ENCODE data around the gene ZMYM2. TPM values are rescaled to one million over a fixed set of nuclear protein-coding genes. Genes with fewer than 3 reads are reported as not detected.
A peak's percentile ranks its signal among the peaks of the same experiment; 100 is the strongest.

Gene ZMYM2
- total RNA-seq, 1 experiment from 2014 or later = 159 TPM

DNA sequence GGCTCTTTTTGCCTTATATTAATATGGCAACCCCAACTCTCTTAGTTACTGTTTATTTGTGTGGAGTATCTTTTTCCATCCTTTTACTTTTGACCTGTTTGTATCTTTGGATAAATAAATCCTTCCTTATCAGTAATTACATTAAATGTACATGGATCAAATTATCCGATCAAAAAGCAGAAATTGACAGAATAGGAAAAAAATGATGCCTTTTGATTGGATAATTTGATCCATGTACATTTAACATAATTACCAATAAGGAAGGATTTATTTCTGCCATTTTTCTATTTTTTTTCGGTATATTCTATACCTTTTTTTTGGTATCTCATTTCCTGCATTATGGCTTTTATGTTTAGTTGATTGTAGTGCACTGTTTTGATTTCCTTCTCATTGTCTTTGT is 57.2 kb downstream of the ZMYM2 start (continued):
- TF ChIP-seq, protein P1, sequence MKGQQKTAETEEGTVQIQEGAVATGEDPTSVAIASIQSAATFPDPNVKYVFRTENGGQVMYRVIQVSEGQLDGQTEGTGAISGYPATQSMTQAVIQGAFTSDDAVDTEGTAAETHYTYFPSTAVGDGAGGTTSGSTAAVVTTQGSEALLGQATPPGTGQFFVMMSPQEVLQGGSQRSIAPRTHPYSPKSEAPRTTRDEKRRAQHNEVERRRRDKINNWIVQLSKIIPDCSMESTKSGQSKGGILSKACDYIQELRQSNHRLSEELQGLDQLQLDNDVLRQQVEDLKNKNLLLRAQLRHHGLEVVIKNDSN (CRISPR knock-in tag; IDR thresholded peaks at IDR 0.05) = no peak
- no peak for TF ChIP-seq ZNF263 (CRISPR knock-in tag; IDR thresholded peaks at IDR 0.05; ENCODE audit: low read depth)
- no peak for TF ChIP-seq ETV6 (CRISPR knock-in tag; IDR thresholded peaks at IDR 0.05)
- no peak for TF ChIP-seq NFE2L1 (CRISPR knock-in tag; IDR thresholded peaks at IDR 0.05)
- TF ChIP-seq, protein P2, sequence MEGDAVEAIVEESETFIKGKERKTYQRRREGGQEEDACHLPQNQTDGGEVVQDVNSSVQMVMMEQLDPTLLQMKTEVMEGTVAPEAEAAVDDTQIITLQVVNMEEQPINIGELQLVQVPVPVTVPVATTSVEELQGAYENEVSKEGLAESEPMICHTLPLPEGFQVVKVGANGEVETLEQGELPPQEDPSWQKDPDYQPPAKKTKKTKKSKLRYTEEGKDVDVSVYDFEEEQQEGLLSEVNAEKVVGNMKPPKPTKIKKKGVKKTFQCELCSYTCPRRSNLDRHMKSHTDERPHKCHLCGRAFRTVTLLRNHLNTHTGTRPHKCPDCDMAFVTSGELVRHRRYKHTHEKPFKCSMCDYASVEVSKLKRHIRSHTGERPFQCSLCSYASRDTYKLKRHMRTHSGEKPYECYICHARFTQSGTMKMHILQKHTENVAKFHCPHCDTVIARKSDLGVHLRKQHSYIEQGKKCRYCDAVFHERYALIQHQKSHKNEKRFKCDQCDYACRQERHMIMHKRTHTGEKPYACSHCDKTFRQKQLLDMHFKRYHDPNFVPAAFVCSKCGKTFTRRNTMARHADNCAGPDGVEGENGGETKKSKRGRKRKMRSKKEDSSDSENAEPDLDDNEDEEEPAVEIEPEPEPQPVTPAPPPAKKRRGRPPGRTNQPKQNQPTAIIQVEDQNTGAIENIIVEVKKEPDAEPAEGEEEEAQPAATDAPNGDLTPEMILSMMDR (IDR thresholded peaks at IDR 0.05) = no peak
- TF ChIP-seq SMAD3 (CRISPR knock-in tag; IDR thresholded peaks at IDR 0.05; ENCODE audit: borderline replicate concordance) = no peak
- no peak for TF ChIP-seq SMAD4 (CRISPR knock-in tag; IDR thresholded peaks at IDR 0.05)
- TF ChIP-seq, protein P3, sequence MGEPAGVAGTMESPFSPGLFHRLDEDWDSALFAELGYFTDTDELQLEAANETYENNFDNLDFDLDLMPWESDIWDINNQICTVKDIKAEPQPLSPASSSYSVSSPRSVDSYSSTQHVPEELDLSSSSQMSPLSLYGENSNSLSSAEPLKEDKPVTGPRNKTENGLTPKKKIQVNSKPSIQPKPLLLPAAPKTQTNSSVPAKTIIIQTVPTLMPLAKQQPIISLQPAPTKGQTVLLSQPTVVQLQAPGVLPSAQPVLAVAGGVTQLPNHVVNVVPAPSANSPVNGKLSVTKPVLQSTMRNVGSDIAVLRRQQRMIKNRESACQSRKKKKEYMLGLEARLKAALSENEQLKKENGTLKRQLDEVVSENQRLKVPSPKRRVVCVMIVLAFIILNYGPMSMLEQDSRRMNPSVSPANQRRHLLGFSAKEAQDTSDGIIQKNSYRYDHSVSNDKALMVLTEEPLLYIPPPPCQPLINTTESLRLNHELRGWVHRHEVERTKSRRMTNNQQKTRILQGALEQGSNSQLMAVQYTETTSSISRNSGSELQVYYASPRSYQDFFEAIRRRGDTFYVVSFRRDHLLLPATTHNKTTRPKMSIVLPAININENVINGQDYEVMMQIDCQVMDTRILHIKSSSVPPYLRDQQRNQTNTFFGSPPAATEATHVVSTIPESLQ (CRISPR knock-in tag; IDR thresholded peaks at IDR 0.05) = no peak
- TF ChIP-seq FOXJ3 (CRISPR knock-in tag; IDR thresholded peaks at IDR 0.05; ENCODE audit: borderline replicate concordance) = no peak

DNA sequence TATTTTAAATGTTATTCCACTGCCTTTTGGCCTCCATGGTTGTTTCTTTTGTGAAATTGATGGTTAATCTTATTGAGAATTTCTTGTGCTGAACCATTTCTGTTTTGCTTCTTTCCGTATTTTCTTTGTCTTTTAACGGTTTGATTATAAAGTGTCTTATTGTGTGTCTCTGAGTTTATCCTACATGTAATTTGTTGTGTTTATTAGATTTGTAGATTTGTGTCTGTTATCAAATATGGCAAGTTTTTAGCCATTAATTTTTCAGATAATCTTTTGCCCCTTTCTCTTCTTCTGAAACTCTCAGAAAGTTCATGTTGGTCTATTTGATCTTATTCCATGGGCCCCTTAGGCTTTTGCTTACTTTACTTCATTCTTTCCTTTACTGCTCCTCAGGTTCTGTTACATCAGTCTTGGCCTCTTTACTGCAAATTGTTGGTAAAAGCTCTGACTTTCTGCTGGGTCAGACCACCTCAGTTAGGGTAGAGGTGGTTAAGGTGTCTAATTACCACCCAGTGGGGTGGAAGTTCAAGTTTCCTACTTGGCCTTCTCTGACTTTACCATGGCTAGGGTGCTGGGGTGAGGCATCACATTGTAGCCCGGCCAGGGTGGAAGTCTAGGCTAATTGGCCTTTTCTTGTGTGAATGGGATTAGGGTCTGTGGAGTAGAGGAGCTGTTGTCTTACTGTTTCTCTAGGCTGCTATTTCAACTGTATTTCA is 58.3 kb downstream of the ZMYM2 start:
- H3K36me3 Mint-ChIP-seq = peaks cover 58% of the 10 kb centered on the region
- peaks cover 15% of the 10 kb centered on the region for H3K9me3 Mint-ChIP-seq
- ChIA-PET POLR2A (no interaction called here), CTCF (no interaction called here)
- no peaks in the 10 kb centered on the region for H3K27me3 Mint-ChIP-seq (ENCODE audit: low read depth)
- TF ChIP-seq ZNF423 (CRISPR knock-in tag; IDR thresholded peaks at IDR 0.05) (0 out of 2 replicates have a peak, but pooled peaks have one; percentile 13), CBFB (CRISPR knock-in tag; IDR thresholded peaks at IDR 0.05; ENCODE audit: low read depth) (no peak)
- DNase-seq (ENCODE audit: low spot score) (no peak), ATAC-seq (peak; percentile 86)
- no peak overlapping the region for H3K27ac Mint-ChIP-seq
- H3K4me3 Mint-ChIP-seq = peak overlapping the region; percentile 5; the same call in 1 of the 2 replicates
- H3K4me1 Mint-ChIP-seq = peaks cover 39% of the 10 kb centered on the region

DNA sequence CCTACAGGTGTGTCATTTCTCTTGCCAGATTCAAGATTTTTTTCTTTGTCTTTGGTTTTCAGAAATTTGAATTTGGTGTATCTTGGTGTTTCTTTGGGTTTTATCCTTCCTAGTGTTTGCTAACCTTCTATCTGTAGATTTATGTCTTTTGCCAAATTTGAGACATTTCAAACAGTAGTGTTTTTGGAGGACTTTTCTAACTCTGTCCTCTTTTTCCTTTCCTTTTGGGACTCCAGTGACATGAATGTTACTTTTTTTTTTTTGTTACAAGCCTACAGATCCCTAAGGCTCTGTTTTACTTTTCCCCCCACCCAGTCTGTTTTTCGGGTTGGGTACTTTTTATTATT is 58.8 kb downstream of the ZMYM2 start:
- CTCF ChIA-PET = no interaction called here
- TF ChIP-seq, protein P4, sequence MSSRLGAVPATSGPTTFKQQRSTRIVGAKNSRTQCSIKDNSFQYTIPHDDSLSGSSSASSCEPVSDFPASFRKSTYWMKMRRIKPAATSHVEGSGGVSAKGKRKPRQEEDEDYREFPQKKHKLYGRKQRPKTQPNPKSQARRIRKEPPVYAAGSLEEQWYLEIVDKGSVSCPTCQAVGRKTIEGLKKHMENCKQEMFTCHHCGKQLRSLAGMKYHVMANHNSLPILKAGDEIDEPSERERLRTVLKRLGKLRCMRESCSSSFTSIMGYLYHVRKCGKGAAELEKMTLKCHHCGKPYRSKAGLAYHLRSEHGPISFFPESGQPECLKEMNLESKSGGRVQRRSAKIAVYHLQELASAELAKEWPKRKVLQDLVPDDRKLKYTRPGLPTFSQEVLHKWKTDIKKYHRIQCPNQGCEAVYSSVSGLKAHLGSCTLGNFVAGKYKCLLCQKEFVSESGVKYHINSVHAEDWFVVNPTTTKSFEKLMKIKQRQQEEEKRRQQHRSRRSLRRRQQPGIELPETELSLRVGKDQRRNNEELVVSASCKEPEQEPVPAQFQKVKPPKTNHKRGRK (CRISPR knock-in tag; IDR thresholded peaks at IDR 0.05; ENCODE audit: borderline replicate concordance) = no peak
- TF ChIP-seq KAT7 (CRISPR knock-in tag; IDR thresholded peaks at IDR 0.05; ENCODE audit: borderline replicate concordance) = no peak
- TF ChIP-seq, protein P1 (CRISPR knock-in tag; IDR thresholded peaks at IDR 0.05) = no peak
- H3K27me3 Mint-ChIP-seq (ENCODE audit: low read depth) = no peaks in the 10 kb centered on the region
- POLR2A ChIA-PET = no interaction called here
- peaks cover 58% of the 10 kb centered on the region for H3K36me3 Mint-ChIP-seq
- DNase-seq (ENCODE audit: low spot score) (no peak), ATAC-seq (no peak)
- H3K4me1 Mint-ChIP-seq = peaks cover 38% of the 10 kb centered on the region
- H3K4me3 Mint-ChIP-seq = no peak overlapping the region
- peaks cover 15% of the 10 kb centered on the region for H3K9me3 Mint-ChIP-seq
- H3K27ac Mint-ChIP-seq = no peak overlapping the region
